ENCODE measurements around the gene SPEF1. TPM values are rescaled to one million over a fixed set of nuclear protein-coding genes. Genes with fewer than 3 reads are reported as not detected.

The SPEF1 gene
- total RNA-seq, 1 experiment from 2014 or later: 0.40 TPM

GRCh38 chr20:3744806-3745685 lies 36.2 kb downstream of the SPEF1 start:
- in situ Hi-C loops (cut with HindIII; ENCODE audit: low pct_unique_long_range_greater_than_20kb, low sequenced_read_pairs): no loop called here
- DNase-seq (ENCODE audit: low read depth, low spot score): peak; percentile 90

GRCh38 chr20:3744037-3744436 lies 37.2 kb downstream of the SPEF1 start:
- in situ Hi-C loops (cut with HindIII; ENCODE audit: low pct_unique_long_range_greater_than_20kb, low sequenced_read_pairs): no loop called here
- no peak for DNase-seq (ENCODE audit: low read depth, low spot score)

GRCh38 chr20:3743251-3743650 lies 38.0 kb downstream of the SPEF1 start:
- no peak for DNase-seq (ENCODE audit: low read depth, low spot score)
- in situ Hi-C loops (cut with HindIII; ENCODE audit: low pct_unique_long_range_greater_than_20kb, low sequenced_read_pairs): no loop called here

DNA sequence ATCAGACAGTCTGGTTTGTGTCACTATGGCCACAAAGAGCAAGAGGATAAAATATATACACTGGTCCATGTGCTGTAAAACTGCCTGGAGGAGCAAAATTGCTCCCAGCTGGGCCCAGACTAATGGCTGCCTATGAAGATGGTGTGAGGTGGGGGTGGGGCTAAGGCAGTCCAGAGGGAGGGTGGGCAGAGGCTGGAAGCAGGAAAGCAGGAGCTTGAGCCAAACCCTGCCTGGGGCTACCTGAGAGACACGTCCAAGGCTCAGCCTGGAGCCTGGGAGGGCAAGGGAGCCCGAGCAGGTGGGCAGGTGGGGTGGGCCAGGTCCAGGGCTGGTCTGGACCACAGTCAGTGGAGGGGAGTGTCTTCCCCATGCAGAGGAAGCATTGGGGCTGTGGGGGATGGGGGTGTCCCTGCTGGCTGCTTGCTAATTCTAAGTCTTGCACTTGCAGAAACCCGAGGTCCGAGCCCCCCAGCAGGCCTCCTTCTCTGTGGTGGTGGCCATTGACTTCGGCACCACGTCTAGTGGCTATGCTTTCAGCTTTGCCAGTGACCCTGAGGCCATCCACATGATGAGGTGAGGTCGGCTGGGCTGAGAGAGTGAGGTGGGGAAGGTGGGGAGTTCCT lies 39.3 kb downstream of the SPEF1 start:
- no peak for DNase-seq (ENCODE audit: low read depth, low spot score)
- in situ Hi-C loops (cut with HindIII; ENCODE audit: low pct_unique_long_range_greater_than_20kb, low sequenced_read_pairs): no loop called here

- DNase-seq (ENCODE audit: low read depth, low spot score): no peak
- in situ Hi-C loops (cut with HindIII; ENCODE audit: low pct_unique_long_range_greater_than_20kb, low sequenced_read_pairs): no loop called here
Measured at GRCh38 chr20:3740615-3741301, 40.5 kb downstream of the SPEF1 start.

GRCh38 chr20:3739926-3740451 lies 41.3 kb downstream of the SPEF1 start:
- in situ Hi-C loops (cut with HindIII; ENCODE audit: low pct_unique_long_range_greater_than_20kb, low sequenced_read_pairs): no loop called here
- DNase-seq (ENCODE audit: low read depth, low spot score): no peak

DNA sequence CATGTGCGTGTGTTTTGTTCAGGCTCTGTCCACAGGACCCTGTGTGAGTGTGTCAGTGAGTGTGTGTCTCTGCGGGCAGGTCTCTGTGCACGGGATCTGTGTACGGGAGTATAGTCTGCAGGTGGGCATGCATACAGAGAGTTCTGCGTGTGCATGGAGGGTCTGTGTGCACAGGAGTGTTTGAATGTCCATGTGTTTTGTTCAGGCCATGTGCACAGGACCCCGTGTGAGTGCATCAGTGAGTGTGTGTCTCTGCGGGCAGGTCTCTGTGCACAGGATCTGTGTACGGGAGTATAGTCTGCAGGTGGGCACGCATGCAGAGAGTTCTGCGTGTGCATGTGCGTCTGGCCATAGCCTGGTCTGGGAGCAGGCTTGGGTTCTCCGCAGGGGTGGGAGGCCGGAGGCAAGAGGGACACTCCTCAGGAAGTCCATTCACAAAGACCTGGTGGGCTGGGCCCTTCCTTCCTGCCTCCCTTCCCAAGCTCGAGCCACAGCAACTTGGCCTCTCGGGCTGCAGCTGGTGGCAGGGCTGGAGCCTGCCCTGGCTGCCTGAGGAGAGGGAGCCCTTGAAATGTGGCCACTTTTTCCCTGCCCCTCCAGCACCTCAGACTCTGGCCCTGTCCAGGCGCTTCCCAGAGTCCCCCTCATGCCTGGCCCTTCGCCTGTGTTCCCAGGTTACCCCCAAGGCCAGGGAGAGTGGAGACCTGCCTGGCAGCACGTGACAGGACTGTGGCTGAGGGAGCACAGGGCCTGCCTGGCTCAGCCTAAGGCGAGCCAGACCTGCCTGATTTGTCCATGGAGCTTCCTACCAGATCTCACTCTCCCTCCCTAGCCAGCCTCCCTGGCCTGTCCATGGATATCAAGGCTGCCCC lies 42.0 kb downstream of the SPEF1 start:
- in situ Hi-C loops (cut with HindIII; ENCODE audit: low pct_unique_long_range_greater_than_20kb, low sequenced_read_pairs): no loop called here
- no peak for DNase-seq (ENCODE audit: low read depth, low spot score)

- in situ Hi-C loops (cut with HindIII; ENCODE audit: low pct_unique_long_range_greater_than_20kb, low sequenced_read_pairs): no loop called here
- no peak for DNase-seq (ENCODE audit: low read depth, low spot score)
Measured at GRCh38 chr20:3738111-3739053, 42.9 kb downstream of the SPEF1 start.

DNA sequence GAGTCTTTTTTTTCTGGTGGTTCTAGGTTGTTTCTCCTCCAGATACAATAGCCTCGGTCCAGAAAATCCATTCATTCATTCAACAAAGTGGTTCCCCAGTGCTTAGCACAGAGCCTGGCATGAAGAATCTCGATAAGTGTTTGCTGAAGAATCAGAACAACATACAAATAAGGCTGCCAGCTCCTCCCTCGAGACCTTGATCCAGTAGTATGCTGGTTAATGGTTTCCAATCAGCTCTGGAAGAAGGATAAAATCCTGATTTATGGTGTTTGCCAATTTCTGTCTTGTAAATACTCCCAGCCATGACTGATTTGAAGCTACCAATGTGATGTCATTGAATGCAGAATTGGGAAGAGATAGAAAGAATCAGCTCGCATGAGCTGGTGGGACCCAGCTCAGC lies 45.5 kb downstream of the SPEF1 start:
- in situ Hi-C loops (cut with HindIII; ENCODE audit: low pct_unique_long_range_greater_than_20kb, low sequenced_read_pairs): no loop called here
- no peak for DNase-seq (ENCODE audit: low read depth, low spot score)

GRCh38 chr20:3734111-3734843 lies 47.0 kb downstream of the SPEF1 start:
- in situ Hi-C loops (cut with HindIII; ENCODE audit: low pct_unique_long_range_greater_than_20kb, low sequenced_read_pairs): no loop called here
- DNase-seq (ENCODE audit: low read depth, low spot score): no peak

- in situ Hi-C loops (cut with HindIII; ENCODE audit: low pct_unique_long_range_greater_than_20kb, low sequenced_read_pairs): no loop called here
Measured at GRCh38 chr20:3733119-3733995, 47.9 kb downstream of the SPEF1 start.

DNA sequence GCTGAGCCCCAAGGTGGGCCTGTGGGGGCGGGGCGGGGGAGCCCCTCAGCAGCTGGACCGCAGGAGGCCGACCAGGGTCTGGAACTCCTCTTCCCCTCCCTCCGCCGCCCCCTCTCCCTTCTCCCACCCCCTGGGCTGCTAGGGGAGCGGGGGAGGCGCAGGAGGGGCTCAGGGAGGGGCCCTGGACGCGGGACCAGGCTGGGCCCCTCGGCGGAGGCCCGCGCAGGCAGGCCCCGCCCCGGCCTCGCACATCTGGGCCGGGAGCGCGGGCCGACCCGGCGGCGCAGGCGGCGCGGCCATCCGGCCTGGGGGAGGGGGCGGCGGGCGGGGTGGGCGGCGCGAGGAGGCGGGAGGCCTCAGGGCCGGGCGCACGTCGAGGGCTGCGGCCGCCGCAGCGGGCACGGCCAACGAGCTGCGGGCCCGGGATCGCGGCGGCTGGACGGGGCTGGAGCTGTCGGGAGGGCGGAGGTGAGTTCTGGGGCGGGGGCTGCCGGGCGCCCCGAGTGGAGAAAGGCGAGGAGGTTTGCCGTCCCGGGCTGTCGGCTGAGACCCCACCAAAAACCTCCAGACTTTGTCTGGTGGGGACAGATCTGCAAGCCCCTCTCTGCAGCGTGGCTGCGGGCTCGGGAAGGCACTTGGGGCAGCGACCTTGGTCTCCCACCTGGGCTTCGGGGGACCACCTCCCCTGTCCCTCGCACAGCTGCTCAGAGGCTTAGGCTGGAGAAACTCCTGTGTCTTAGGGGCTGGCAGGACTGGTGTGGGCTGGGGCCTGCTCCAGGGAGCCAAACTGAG lies 48.7 kb downstream of the SPEF1 start, which contains the start of gene HSPA12B:
TSS of gene HSPA12B (plus strand) at position 359 of the 792 bp plus-strand sequence. CDS start 5,990 bp downstream, outside the sequence.
- in situ Hi-C loops (cut with HindIII; ENCODE audit: low pct_unique_long_range_greater_than_20kb, low sequenced_read_pairs): no loop called here

More at GRCh38 chr20:3733119-3733995, 47.9 kb downstream of the SPEF1 start:
- no peak for DNase-seq (ENCODE audit: low read depth, low spot score)

DNA sequence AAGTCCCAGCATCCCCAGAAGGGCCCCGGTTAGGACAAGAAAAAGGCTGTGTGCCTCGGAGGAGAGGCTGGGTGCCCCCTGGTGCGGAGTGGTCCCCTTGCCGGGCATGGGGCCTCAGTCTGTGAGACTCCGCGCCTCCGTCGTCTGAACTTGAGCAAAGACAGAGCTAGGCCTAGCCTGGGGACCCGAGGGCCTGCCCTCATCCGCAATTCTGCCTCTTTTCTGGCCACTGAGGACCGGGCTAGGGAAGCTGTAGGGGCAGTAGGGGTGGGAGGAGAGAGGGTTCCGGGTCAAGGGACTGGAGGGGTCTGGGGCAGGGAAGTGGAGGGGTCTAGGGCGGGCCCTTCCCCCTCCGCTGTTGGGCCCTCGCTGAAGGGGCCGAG lies 49.3 kb downstream of the SPEF1 start:
- in situ Hi-C loops (cut with HindIII; ENCODE audit: low pct_unique_long_range_greater_than_20kb, low sequenced_read_pairs): no loop called here
- DNase-seq (ENCODE audit: low read depth, low spot score): no peak

More for the DNA sequence above, 48.7 kb downstream of the SPEF1 start, which contains the start of gene HSPA12B:
- DNase-seq (ENCODE audit: low read depth, low spot score): no peak
